ENCODE data around the gene CCNI.

CCNI gene

DNA sequence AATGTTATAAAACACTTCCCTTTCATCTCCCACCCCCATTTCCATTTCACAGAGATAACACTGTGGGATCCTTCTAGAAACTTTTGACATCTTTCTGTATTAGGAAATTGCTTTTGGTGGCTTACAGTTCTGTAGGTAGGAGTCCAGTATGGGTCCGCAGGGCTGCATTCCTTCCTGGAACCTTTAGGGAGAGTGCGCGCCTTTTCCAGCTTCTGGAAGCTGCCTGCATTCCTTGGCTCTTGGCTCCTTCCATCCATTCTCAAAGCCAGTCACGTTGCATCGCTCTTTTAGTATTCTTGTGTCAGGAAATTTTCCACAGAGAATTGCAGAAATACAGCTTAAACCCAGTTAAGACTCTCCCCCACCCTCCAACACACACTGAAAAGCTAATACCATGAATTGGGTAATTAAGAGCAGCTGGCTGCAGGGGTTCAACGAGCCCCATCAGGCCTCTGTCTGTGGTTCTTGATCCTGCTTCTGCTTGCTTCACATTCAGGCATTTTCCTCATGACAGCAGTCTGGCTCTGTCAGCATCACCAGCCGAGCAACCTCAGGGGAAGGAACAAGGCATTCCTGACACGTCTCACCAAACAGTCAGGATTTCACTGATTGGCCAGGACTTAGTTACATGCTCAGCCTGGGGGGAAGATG is 77.4 kb downstream of the CCNI start:
- DNase-seq, result no peak

GRCh38 chr4:76997532-76997931 is 78.3 kb downstream of the CCNI start:
- no peak for DNase-seq
